Measurements from ENCODE around the gene PTPN23.

PTPN23 gene

DNA sequence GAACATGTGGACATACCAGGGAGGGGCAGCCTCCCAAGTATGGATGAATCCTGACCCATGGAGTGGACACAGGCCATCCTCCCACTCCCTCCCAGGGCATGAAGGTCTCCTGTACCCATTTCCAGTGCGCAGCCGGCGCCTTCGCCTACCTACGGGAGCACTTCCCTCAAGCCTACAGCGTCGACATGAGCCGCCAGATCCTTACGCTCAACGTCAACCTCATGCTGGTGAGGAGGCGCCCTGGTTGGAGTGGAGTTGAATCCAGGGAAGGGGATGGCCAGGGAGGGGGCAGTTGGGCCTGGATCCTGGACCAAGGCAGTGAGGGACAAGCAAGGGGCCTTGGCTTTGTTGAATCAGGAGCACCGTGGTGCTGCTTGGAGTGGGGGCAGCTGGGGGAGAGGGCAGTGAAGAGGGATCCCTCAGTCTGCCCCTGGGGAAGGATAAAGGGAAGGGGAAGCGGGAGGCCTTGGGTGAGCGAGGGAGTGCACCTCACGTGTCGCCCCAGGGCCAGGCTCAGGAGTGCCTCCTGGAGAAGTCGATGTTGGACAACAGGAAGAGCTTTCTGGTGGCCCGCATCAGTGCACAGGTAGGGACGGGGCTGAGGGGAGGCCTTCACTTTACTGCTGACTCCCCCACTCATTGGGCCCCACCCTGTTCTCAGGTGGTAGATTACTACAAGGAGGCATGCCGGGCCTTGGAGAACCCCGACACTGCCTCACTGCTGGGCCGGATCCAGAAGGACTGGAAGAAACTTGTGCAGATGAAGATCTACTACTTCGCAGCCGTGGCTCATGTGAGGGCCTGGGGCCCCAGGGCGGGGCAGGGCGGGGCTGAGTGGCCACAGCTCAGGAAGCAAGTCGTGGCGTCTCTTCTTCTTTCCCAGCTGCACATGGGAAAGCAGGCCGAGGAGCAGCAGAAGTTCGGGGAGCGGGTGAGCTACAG, 25.3 kb downstream of the PTPN23 start:
- no peak for DNase-seq (ENCODE audit: low read depth in 3 of 3)

- no peak for DNase-seq (ENCODE audit: low read depth in 3 of 3)
Measured at GRCh38 chr3:47406762-47407149, 25.9 kb downstream of the PTPN23 start.

DNA sequence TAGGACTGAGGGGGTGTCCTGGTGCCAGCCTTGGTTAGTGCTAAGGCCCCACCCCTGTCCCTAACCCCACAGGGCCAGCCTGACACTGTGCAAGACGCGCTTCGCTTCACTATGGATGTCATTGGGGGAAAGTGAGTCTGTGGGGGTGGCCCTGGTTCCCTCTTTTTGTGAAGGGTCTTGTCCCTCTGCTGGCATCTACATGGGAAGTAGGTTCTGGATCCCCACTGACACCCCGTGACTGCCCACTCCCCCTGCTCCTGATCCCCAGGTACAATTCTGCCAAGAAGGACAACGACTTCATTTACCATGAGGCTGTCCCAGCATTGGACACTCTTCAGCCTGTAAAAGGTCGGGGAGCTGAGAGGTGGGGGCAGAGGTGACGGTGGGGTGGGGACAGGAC, 26.4 kb downstream of the PTPN23 start:
- no peak for DNase-seq (ENCODE audit: low read depth in 3 of 3)

- DNase-seq (ENCODE audit: low read depth in 3 of 3), result no peak
Measured at GRCh38 chr3:47407896-47408838, 27.3 kb downstream of the PTPN23 start.

DNA sequence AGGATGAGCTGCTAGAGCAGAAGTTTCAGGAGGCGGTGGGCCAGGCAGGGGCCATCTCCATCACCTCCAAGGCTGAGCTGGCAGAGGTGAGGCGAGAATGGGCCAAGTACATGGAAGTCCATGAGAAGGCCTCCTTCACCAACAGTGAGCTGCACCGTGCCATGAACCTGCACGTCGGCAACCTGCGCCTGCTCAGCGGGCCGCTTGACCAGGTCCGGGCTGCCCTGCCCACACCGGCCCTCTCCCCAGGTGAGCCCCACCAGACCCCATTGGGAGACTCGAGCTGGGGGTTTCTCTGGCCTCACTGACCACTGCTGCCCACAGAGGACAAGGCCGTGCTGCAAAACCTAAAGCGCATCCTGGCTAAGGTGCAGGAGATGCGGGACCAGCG, 28.0 kb downstream of the PTPN23 start:
- no peak for DNase-seq (ENCODE audit: low read depth in 3 of 3)

DNA sequence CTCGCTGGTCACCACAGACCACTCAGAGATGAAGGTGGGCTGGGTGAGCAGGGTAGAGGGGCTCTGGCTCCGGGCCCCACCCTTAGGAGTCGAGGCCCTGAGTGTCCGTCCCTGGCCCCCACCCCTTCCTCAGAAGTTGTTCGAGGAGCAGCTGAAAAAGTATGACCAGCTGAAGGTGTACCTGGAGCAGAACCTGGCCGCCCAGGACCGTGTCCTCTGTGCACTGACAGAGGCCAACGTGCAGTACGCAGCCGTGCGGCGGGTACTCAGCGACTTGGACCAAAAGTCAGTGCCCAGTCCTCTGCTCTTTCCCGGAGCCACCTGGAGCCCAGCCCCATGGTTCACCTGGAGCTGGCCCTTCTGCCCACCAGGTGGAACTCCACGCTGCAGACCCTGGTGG, 28.5 kb downstream of the PTPN23 start:
- no peak for DNase-seq (ENCODE audit: low read depth in 3 of 3)

- DNase-seq (ENCODE audit: low read depth in 3 of 3), result no peak
Measured at GRCh38 chr3:47409688-47410416, 29.0 kb downstream of the PTPN23 start.

DNA sequence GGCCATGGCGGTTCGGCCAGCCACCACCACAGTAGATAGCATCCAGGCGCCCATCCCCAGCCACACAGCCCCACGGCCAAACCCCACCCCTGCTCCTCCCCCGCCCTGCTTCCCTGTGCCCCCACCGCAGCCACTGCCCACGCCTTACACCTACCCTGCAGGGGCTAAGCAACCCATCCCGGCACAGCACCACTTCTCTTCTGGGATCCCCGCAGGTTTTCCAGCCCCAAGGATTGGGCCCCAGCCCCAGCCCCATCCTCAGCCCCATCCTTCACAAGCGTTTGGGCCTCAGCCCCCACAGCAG, 29.5 kb downstream of the PTPN23 start:
- DNase-seq (ENCODE audit: low read depth in 3 of 3), result no peak

- no peak for DNase-seq (ENCODE audit: low read depth in 3 of 3)
Measured at GRCh38 chr3:47410801-47411646, 30.2 kb downstream of the PTPN23 start.

- no peak for DNase-seq (ENCODE audit: low read depth in 3 of 3)
Measured at GRCh38 chr3:47411696-47412452, 31.1 kb downstream of the PTPN23 start.

GRCh38 chr3:47412453-47412756, 31.6 kb downstream of the PTPN23 start:
- DNase-seq (ENCODE audit: low read depth in 3 of 3), result no peak

GRCh38 chr3:47412842-47413520, 32.2 kb downstream of the PTPN23 start:
- no peak for DNase-seq (ENCODE audit: low read depth in 3 of 3)

GRCh38 chr3:47413751-47414150, 32.9 kb downstream of the PTPN23 start:
- no peak for DNase-seq (ENCODE audit: low read depth in 3 of 3)

DNA sequence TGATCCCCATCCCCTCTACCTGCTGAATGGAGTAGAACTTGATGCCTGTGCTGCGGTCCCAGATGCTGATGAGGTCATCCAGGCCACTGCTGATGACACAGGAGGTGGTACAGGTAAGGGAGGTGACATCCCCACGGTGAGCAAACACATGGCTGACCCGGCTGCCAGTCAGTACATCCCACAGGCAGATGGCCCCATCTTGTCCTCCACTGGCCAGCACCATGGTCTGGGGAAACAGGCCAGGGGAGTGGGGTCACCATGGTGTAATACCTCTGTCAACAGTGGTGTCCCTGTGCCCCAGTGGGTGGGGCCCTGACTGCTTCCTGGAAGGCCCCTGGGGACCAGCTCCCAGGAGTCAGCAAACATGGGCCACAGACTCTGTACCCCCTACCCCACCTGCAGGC, 33.3 kb downstream of the PTPN23 start:
- no peak for DNase-seq (ENCODE audit: low read depth in 3 of 3)

GRCh38 chr3:47414666-47415587, 34.1 kb downstream of the PTPN23 start:
- DNase-seq (ENCODE audit: low read depth in 3 of 3), result no peak

DNA sequence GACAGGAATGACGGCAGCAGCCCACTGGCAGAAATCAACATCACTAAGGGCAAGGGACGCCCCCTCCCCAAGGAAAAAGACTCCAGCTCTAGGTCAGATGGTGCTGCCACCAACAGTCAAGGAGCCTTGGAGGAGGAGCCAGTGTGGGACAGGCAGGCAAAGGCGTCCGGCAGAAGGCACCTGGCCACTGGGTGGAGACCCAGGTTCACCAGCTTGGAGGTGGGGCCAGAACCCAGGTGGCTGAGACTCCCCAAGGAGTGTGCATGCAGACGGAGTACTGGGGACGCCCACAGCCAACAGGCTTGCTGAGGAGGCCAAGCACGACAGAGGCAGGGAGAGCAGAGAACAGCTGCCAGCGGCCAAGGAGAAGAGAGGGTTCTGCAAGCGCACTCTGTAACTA, 35.2 kb downstream of the PTPN23 start:
- DNase-seq (ENCODE audit: low read depth in 3 of 3), result no peak

- no peak for DNase-seq (ENCODE audit: low read depth in 3 of 3)
Measured at GRCh38 chr3:47418167-47419082, 37.6 kb downstream of the PTPN23 start.
